Nephron (organoid): ENCODE results near the gene DENND6B.
"Not testable (repeated sequence)": the region's sequence is repeated elsewhere in the genome, so short reads cannot be mapped to it uniquely, and the experiment has no call there.

ENCODE experiments used
- H3K27ac Mint-ChIP-seq, 3 experiments: 2 replicates each; pipeline ENCODE4 v1.8.0; 2020; ENCODE audit warnings: mixed read lengths in 3 of 3, mild to moderate bottlenecking in 2 of 3, moderate library complexity in 1 of 3
- H3K27me3 Mint-ChIP-seq: 2 replicates; pipeline ENCODE4 v1.8.0; 2021; ENCODE audit warnings: low read depth, mild to moderate bottlenecking, moderate library complexity, mixed read lengths
- H3K36me3 Mint-ChIP-seq: 2 replicates; pipeline ENCODE4 v1.8.0; 2020; ENCODE audit warnings: low read depth, mixed read lengths
- H3K4me1 Mint-ChIP-seq: 2 replicates; pipeline ENCODE4 v1.8.0; 2020; ENCODE audit warnings: mixed read lengths
- H3K4me3 Mint-ChIP-seq, 3 experiments: 2 replicates each; pipeline ENCODE4 v1.8.0; 2020; ENCODE audit warnings: mild to moderate bottlenecking in 3 of 3, mixed read lengths in 3 of 3, moderate library complexity in 2 of 3
- H3K9me3 Mint-ChIP-seq: 2 replicates; pipeline ENCODE4 v1.8.0; 2020; ENCODE audit warnings: mixed read lengths
- TF ChIP-seq, protein P1 (sequence below), 3 experiments: fragments of 200-600 bp; sonication (generic); IDR thresholded peaks; one replicate each; pipeline ENCODE4 v1.5.0; 2021; ENCODE audit warnings: antibody characterized with exemption in 3 of 3; ENCODE audit not compliant: unreplicated experiment in 3 of 3

Gene DENND6B

DNA sequence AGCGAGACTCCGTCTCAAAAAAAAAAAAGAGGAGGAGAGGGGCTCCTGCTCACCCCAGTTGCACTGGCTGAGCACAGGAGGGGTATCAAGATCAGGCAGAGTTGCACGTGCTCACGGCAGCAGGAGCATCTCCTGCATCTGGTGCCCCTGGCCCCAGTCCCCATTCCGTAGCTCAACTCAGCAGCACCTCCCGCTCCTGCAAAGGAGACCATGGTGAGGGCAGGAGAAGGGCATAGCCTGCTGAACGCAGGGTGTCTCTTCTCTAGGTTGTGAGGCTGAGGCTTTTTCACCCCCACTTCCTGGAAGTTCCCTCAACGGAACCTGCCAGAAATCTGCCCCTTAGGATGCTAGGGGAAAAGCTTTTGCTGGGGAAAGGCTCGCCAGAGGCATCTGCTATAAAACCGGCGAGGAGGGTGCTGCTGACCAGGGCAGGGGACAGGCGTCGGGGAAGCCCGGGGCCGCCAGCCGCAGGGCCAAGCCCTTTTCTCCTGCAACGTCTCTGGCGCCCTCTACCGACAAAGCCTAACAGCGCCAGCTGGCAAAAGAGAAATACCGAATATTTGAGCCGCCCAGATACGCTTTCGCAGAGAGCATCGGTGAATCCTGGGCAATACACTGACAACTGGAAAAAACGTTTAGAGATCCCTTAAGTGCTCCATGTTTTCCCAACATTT, 15.3 kb upstream of the DENND6B start:
- TF ChIP-seq, protein P1, sequence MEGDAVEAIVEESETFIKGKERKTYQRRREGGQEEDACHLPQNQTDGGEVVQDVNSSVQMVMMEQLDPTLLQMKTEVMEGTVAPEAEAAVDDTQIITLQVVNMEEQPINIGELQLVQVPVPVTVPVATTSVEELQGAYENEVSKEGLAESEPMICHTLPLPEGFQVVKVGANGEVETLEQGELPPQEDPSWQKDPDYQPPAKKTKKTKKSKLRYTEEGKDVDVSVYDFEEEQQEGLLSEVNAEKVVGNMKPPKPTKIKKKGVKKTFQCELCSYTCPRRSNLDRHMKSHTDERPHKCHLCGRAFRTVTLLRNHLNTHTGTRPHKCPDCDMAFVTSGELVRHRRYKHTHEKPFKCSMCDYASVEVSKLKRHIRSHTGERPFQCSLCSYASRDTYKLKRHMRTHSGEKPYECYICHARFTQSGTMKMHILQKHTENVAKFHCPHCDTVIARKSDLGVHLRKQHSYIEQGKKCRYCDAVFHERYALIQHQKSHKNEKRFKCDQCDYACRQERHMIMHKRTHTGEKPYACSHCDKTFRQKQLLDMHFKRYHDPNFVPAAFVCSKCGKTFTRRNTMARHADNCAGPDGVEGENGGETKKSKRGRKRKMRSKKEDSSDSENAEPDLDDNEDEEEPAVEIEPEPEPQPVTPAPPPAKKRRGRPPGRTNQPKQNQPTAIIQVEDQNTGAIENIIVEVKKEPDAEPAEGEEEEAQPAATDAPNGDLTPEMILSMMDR (IDR thresholded peaks at IDR 0.05; ENCODE audit: unreplicated experiment in 3 of 3): peak; percentile 95 to 98 (median 96)
- H3K36me3 Mint-ChIP-seq: no peaks in the 10 kb centered on the region
- no peaks in the 10 kb centered on the region for H3K4me1 Mint-ChIP-seq
- no peaks in the 10 kb centered on the region for H3K9me3 Mint-ChIP-seq
- H3K4me3 Mint-ChIP-seq: peak overlapping the region; percentile 80 to 90 (median 89)
- peak overlapping the region; percentile 71 to 90 (median 84) for H3K27ac Mint-ChIP-seq
- H3K27me3 Mint-ChIP-seq: no peaks in the 10 kb centered on the region

DNA sequence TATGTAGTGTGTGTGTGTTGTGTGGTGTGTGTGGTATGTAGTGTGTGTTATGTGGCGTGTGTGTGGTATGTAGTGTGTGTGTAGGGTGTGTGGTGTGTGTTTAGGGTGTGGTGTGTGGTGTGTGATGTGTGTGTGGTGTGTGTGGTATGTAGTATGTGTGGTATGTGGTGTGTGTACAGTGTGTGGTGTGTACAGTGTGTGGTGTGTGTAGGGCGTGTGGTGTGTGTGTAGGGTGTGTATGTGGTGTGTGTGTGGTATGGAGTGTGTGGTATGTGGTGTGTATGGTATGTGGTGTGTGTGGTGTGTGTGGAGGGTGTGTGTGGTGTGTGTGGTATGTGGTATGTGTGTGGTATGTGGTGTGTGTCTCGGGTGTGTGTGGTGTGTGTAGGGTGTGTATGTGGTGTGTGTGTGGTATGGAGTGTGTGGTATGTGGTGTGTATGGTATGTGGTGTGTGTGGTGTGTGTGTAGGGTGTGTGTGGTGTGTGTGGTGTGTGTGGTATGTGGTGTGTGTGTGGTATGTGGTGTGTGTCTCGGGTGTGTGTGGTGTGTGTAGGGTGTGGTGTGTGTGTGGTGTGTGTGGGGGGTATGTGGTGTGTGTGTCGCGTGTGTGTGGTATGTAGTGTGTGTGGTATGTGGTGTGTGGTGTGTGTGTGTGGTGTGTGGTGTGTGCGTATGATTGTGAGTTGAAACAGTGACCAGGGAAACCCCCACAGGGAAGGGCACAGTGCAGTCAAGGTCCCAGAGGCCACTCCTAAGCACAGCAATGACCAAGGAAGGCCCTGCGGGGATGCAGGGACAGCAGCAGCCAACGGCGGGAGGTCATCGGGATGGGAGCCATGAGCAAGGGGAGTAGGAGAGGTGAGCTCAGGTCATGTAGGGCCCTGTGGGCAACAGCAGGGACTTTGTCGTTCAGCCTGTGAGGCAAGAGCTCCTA, 13.4 kb upstream of the DENND6B start:
- no peaks in the 10 kb centered on the region for H3K9me3 Mint-ChIP-seq
- H3K27me3 Mint-ChIP-seq: no peaks in the 10 kb centered on the region
- H3K36me3 Mint-ChIP-seq: no peaks in the 10 kb centered on the region
- TF ChIP-seq, protein P1 (IDR thresholded peaks at IDR 0.05; ENCODE audit: unreplicated experiment in 3 of 3): no peak
- H3K4me1 Mint-ChIP-seq: no peaks in the 10 kb centered on the region
- no peak overlapping the region for H3K27ac Mint-ChIP-seq
- H3K4me3 Mint-ChIP-seq: no peak overlapping the region

DNA sequence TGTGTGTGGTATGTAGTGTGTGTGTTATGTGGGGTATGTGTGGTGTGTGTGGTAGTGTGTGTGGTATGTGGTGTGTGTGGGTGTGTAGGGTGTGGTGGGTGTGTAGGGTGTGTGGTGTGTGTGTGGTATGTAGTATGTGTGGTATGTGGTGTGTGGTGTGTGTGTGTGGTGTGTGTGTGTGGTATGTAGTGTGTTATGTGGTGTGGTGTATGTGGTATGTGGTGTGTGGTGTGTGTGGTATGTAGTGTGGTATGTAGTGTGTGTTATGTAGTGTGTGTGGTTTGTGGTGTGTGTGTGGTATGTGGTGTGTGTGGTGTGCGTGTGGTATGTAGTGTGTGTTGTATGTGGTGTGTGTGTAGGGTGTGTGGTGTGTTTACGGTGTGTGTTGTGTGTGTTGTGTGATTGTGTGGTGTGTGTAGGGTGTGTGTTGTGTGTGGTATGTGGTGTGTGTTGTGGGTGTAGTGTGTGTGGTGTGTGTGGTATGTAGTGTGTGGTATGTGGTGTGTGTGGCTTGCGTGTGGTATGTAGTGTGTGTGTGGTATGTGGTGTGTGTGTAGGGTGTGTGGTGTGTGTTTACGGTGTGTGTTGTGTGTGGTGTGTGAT, 12.1 kb upstream of the DENND6B start:
- Mint-ChIP-seq H3K27ac (no peak overlapping the region), H3K4me1 (no peaks in the 10 kb centered on the region), H3K9me3 (no peaks in the 10 kb centered on the region), H3K36me3 (no peaks in the 10 kb centered on the region), H3K4me3 (no peak overlapping the region), H3K27me3 (no peaks in the 10 kb centered on the region)
- TF ChIP-seq, protein P1 (IDR thresholded peaks at IDR 0.05; ENCODE audit: unreplicated experiment in 3 of 3): no peak

DNA sequence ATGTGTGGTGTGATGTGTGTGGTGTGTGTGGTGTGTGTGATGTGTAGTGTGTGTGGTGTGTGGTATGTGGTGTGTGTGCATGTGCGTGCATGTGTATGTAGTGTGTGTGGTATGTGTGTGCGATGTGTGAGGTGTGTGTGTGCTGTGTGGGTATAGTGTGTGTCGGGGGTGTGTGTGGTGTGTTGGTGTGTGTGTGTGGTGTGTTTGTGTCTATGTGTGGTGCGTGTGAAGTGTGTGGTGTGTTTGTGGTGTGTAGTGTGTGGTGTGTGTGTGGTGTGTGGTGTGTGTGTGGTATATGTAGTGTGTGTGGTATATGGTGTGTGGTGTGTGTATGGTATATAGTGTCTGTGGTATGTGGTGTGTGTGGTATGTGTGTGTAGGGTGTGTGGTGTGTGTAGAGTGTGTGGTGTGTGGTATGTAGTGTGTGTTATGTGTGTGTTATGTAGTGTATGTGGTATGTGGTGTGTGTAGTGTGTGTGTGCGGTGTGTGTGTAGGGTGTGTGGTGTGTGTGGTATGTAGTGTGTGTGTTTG, 11.3 kb upstream of the DENND6B start:
- no peaks in the 10 kb centered on the region for H3K27me3 Mint-ChIP-seq
- H3K4me3 Mint-ChIP-seq: no peak overlapping the region
- no peak overlapping the region for H3K27ac Mint-ChIP-seq
- H3K4me1 Mint-ChIP-seq: no peaks in the 10 kb centered on the region
- H3K9me3 Mint-ChIP-seq: no peaks in the 10 kb centered on the region
- H3K36me3 Mint-ChIP-seq: no peaks in the 10 kb centered on the region
- TF ChIP-seq, protein P1 (IDR thresholded peaks at IDR 0.05; ENCODE audit: unreplicated experiment in 3 of 3): no peak

DNA sequence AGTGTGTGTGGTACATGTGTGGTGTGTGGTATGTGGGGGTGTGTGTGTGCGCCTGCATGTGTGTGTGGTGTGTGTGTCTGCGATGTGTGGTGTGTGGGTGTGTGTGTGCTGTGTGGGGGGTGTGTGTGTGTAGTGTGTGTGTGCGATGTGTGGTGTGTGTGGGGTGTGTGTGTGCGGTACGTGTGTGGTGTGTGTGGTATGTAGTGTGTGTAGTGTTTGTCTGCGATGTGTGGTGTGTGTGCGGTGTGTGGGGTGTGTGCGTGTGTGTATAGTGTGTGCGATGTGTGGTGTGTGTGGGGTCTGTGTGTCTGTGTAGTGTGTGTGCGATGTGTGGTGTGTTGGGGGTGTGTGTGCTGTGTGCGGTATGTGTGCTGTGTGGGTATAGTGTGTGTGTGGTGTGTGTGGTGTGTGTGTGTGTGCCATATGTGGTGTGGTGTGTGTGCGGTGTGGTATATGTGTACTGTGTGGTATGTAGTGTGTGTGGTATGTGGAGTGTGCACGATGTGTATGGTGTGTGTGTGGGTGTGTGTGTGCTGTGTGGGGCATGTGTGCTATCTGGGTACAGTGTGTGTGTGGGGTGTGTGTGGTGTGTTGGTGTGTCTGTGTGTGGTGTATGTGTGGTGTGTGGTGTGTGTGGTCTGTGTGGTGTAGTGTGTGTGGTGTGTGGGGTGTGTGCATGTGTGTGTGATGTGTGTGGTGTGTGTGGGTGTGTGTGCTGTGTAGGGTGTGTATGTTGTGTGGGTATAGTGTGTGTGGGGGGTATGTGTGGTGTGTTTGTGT, 10.6 kb upstream of the DENND6B start:
- no peaks in the 10 kb centered on the region for H3K27me3 Mint-ChIP-seq
- H3K4me3 Mint-ChIP-seq: no peak overlapping the region
- H3K9me3 Mint-ChIP-seq: no peaks in the 10 kb centered on the region
- H3K27ac Mint-ChIP-seq: no peak overlapping the region
- no peaks in the 10 kb centered on the region for H3K36me3 Mint-ChIP-seq
- TF ChIP-seq, protein P1 (IDR thresholded peaks at IDR 0.05; ENCODE audit: unreplicated experiment in 3 of 3): no peak
- H3K4me1 Mint-ChIP-seq: no peaks in the 10 kb centered on the region

DNA sequence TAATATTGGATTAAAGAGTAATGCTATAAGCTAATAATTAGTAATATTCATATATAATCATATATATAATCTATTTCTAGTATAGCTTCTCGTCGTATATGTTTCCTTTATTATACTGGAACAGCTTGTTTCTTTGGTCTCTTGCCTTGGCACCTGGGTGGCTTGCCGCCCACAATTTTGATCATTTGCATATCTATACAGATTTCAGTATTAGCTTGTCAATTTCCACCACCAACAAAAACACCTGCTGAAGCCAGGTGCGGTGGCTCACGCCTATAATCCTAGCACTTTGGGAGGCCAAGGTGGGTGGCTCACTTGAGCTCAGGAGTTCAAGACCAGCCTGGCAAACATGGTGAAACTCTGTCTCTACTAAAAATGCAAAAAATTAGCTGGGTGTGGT, 7.6 kb upstream of the DENND6B start:
- not testable (repeated sequence) for H3K27ac Mint-ChIP-seq, H3K4me3 Mint-ChIP-seq, H3K36me3 Mint-ChIP-seq, H3K4me1 Mint-ChIP-seq, H3K9me3 Mint-ChIP-seq, H3K27me3 Mint-ChIP-seq
